GM12878 (cell line): ENCODE measurements around the gene OTUD4. TPM values are rescaled to one million over a fixed set of nuclear protein-coding genes. Genes with fewer than 3 reads are reported as not detected.
A peak's percentile ranks its signal among the peaks of the same experiment; 100 is the strongest.

Experiments
- ASH2L ChIP-seq: fragments of 300-600, 200-600 bp; sonication (generic); IDR thresholded peaks from 2 replicates; pipeline ENCODE4 v1.6.1; 2017; ENCODE audit warnings: low read depth, mild to moderate bottlenecking, borderline replicate concordance
- BHLHE40 ChIP-seq, 2 experiments: fragments of 450-650 bp in 1 of 2; IDR thresholded peaks; 2 replicates each; pipeline ENCODE4 v1.6.1; 2011 to 2017; ENCODE audit warnings: low read depth in 2 of 2, borderline replicate concordance in 1 of 2, improper control_type of control experiment in 1 of 2, low read length in 1 of 2, mild to moderate bottlenecking in 1 of 2
- BMI1 ChIP-seq: fragments of 450-650 bp; IDR thresholded peaks from 2 replicates; pipeline ENCODE4 v1.6.1; 2016; ENCODE audit warnings: mild to moderate bottlenecking, moderate library complexity, borderline replicate concordance
- CBFB ChIP-seq: IDR thresholded peaks from 2 replicates; pipeline ENCODE4 v1.6.1; 2016; ENCODE audit warnings: antibody characterized with exemption, low read depth
- ETV6 ChIP-seq, 2 experiments: fragments of 450-650 bp in 1 of 2; IDR thresholded peaks in 1 of 2; conservative IDR thresholded peaks in 1 of 2; 2 replicates each; pipeline ENCODE4 v1.6.1; 2014; ENCODE audit warnings: antibody characterized with exemption in 1 of 2, borderline replicate concordance in 1 of 2, low read depth in 1 of 2, mild to moderate bottlenecking in 1 of 2, moderate library complexity in 1 of 2
- FOXM1 ChIP-seq: IDR thresholded peaks from 2 replicates; pipeline ENCODE4 v1.6.1; 2012; ENCODE audit warnings: low read depth, mild to moderate bottlenecking, inconsistent platforms, low read length, moderate library complexity
- HDGF ChIP-seq: fragments of 450-650 bp; IDR thresholded peaks from 2 replicates; pipeline ENCODE4 v1.6.1; 2016; ENCODE audit warnings: antibody characterized with exemption
- IKZF1 ChIP-seq: fragments of 450-650 bp; conservative IDR thresholded peaks from 2 replicates; pipeline ENCODE4 v1.6.1; 2017; ENCODE audit warnings: antibody characterized with exemption, mild to moderate bottlenecking
- NBN ChIP-seq: fragments of 450-650 bp; IDR thresholded peaks from 2 replicates; pipeline ENCODE4 v1.6.1; 2016
- NFYB ChIP-seq: IDR thresholded peaks from 2 replicates; pipeline ENCODE4 v1.6.1; 2011; ENCODE audit warnings: low read depth, mild to moderate bottlenecking, low read length, improper control_type of control experiment, moderate library complexity; ENCODE audit not compliant: insufficient read depth
- REST ChIP-seq: IDR thresholded peaks from 2 replicates; pipeline ENCODE4 v1.6.1; 2012; ENCODE audit warnings: mild to moderate bottlenecking, low read depth, low read length
- SIN3A ChIP-seq: IDR thresholded peaks from 2 replicates; pipeline ENCODE4 v1.6.1; 2012; ENCODE audit warnings: low read depth, low read length, improper control_type of control experiment
- SREBF2 ChIP-seq: IDR thresholded peaks from 2 replicates; pipeline ENCODE4 v1.6.1; 2012; ENCODE audit warnings: mild to moderate bottlenecking, low read length
- SUPT20H ChIP-seq: IDR thresholded peaks from 2 replicates; pipeline ENCODE4 v1.6.1; 2011; ENCODE audit warnings: low read depth, mild to moderate bottlenecking, low read length, moderate library complexity, borderline replicate concordance; ENCODE audit not compliant: control insufficient read depth
- TAF1 ChIP-seq: IDR thresholded peaks from 2 replicates; pipeline ENCODE4 v1.6.1; 2011; ENCODE audit warnings: mild to moderate bottlenecking, low read depth, low read length, borderline replicate concordance
- ZNF622 ChIP-seq: fragments of 450-650 bp; IDR thresholded peaks from 2 replicates; pipeline ENCODE4 v1.6.1; 2017; ENCODE audit warnings: mild to moderate bottlenecking, inconsistent platforms
- polyA plus RNA-seq, 11 experiments: library from polyadenylated mRNA; depleted of rRNA in 4 of 11; unstranded in 6 of 11; stranded (reverse) in 5 of 11; fragments of >200 nt; fragmentation: Nextera tagmentation in 4 of 11; fragmentation: Illumina TruSeq in 1 of 11; extraction: Ambion mirVana in 4 of 11; extraction: Trizol in 1 of 11; gene quantifications; 1 replicate in 1 of 11; 2 replicates in 10 of 11; pipeline versions ENCODE4 v1.2.1 to v1.2.3, GENCODE V29; 2011 to 2016; ENCODE audit warnings: inconsistent platforms in 2 of 11, missing spikeins in 2 of 11, low read depth in 1 of 11
- total RNA-seq, 4 experiments: library from RNA; depleted of rRNA in 3 of 4; stranded (reverse); fragments of >200 nt in 3 of 4; fragmentation: Illumina TruSeq in 1 of 4; extraction: Trizol in 1 of 4; gene quantifications; 2 replicates each; pipeline versions ENCODE4 v1.2.1 to v1.2.3, GENCODE V29; 2013 to 2021
- TF ChIP-seq, protein P1 (sequence below): fragments of 450-650 bp; IDR thresholded peaks from 2 replicates; pipeline ENCODE4 v1.6.1; 2017; ENCODE audit warnings: mild to moderate bottlenecking, moderate library complexity
- TF ChIP-seq, protein P2 (sequence below): fragments of 450-650 bp; IDR thresholded peaks from 2 replicates; pipeline ENCODE4 v1.6.1; 2014; ENCODE audit warnings: mild to moderate bottlenecking
- TF ChIP-seq, protein P3 (sequence below): fragments of 450-650 bp; formaldehyde crosslinking; IDR thresholded peaks from 2 replicates; pipeline ENCODE4 v1.4.0; 2020; ENCODE audit warnings: mild to moderate bottlenecking, moderate library complexity

OTUD4 gene
- total and polyA plus RNA-seq, 10 of the 15 experiments (the other 5 are each of a cell fraction or from before 2014, with no cell fraction given), result 2.2 to 26.3 (median 14.2) TPM

- TF ChIP-seq HDGF (no peak), FOXM1 (no peak), ASH2L (no peak), SREBF2 (no peak), IKZF1 (peak; percentile 56; the same call in 1 of the 2 replicates), TAF1 (no peak), ZNF622 (no peak), SUPT20H (no peak), ETV6 (conservative IDR thresholded peaks at IDR 0.05 in 1 of 2, IDR thresholded peaks at IDR 0.05 in 1 of 2; ENCODE audit: borderline replicate concordance in 1 of 2, low read depth in 1 of 2) (no peak), NFYB (no peak), SIN3A (no peak), BHLHE40 (IDR thresholded peaks at IDR 0.05; ENCODE audit: borderline replicate concordance in 1 of 2, low read depth in 2 of 2, low read length in 1 of 2) (no peak), REST (no peak), BMI1 (no peak), CBFB (no peak), NBN (0 out of 2 replicates have a peak, but pooled peaks have one; percentile 24)
- TF ChIP-seq, protein P1, sequence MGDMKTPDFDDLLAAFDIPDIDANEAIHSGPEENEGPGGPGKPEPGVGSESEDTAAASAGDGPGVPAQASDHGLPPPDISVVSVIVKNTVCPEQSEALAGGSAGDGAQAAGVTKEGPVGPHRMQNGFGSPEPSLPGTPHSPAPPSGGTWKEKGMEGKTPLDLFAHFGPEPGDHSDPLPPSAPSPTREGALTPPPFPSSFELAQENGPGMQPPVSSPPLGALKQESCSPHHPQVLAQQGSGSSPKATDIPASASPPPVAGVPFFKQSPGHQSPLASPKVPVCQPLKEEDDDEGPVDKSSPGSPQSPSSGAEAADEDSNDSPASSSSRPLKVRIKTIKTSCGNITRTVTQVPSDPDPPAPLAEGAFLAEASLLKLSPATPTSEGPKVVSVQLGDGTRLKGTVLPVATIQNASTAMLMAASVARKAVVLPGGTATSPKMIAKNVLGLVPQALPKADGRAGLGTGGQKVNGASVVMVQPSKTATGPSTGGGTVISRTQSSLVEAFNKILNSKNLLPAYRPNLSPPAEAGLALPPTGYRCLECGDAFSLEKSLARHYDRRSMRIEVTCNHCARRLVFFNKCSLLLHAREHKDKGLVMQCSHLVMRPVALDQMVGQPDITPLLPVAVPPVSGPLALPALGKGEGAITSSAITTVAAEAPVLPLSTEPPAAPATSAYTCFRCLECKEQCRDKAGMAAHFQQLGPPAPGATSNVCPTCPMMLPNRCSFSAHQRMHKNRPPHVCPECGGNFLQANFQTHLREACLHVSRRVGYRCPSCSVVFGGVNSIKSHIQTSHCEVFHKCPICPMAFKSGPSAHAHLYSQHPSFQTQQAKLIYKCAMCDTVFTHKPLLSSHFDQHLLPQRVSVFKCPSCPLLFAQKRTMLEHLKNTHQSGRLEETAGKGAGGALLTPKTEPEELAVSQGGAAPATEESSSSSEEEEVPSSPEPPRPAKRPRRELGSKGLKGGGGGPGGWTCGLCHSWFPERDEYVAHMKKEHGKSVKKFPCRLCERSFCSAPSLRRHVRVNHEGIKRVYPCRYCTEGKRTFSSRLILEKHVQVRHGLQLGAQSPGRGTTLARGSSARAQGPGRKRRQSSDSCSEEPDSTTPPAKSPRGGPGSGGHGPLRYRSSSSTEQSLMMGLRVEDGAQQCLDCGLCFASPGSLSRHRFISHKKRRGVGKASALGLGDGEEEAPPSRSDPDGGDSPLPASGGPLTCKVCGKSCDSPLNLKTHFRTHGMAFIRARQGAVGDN, result no peak
- TF ChIP-seq, protein P2, sequence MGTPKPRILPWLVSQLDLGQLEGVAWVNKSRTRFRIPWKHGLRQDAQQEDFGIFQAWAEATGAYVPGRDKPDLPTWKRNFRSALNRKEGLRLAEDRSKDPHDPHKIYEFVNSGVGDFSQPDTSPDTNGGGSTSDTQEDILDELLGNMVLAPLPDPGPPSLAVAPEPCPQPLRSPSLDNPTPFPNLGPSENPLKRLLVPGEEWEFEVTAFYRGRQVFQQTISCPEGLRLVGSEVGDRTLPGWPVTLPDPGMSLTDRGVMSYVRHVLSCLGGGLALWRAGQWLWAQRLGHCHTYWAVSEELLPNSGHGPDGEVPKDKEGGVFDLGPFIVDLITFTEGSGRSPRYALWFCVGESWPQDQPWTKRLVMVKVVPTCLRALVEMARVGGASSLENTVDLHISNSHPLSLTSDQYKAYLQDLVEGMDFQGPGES, result no peak
- TF ChIP-seq, protein P3, sequence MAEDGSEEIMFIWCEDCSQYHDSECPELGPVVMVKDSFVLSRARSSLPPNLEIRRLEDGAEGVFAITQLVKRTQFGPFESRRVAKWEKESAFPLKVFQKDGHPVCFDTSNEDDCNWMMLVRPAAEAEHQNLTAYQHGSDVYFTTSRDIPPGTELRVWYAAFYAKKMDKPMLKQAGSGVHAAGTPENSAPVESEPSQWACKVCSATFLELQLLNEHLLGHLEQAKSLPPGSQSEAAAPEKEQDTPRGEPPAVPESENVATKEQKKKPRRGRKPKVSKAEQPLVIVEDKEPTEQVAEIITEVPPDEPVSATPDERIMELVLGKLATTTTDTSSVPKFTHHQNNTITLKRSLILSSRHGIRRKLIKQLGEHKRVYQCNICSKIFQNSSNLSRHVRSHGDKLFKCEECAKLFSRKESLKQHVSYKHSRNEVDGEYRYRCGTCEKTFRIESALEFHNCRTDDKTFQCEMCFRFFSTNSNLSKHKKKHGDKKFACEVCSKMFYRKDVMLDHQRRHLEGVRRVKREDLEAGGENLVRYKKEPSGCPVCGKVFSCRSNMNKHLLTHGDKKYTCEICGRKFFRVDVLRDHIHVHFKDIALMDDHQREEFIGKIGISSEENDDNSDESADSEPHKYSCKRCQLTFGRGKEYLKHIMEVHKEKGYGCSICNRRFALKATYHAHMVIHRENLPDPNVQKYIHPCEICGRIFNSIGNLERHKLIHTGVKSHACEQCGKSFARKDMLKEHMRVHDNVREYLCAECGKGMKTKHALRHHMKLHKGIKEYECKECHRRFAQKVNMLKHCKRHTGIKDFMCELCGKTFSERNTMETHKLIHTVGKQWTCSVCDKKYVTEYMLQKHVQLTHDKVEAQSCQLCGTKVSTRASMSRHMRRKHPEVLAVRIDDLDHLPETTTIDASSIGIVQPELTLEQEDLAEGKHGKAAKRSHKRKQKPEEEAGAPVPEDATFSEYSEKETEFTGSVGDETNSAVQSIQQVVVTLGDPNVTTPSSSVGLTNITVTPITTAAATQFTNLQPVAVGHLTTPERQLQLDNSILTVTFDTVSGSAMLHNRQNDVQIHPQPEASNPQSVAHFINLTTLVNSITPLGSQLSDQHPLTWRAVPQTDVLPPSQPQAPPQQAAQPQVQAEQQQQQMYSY, result no peak
Observed at GRCh38 chr4:145186729-145187128, 6.3 kb upstream of the OTUD4 start (continued).
